ENCODE measurements around the gene SBF1.

DNA sequence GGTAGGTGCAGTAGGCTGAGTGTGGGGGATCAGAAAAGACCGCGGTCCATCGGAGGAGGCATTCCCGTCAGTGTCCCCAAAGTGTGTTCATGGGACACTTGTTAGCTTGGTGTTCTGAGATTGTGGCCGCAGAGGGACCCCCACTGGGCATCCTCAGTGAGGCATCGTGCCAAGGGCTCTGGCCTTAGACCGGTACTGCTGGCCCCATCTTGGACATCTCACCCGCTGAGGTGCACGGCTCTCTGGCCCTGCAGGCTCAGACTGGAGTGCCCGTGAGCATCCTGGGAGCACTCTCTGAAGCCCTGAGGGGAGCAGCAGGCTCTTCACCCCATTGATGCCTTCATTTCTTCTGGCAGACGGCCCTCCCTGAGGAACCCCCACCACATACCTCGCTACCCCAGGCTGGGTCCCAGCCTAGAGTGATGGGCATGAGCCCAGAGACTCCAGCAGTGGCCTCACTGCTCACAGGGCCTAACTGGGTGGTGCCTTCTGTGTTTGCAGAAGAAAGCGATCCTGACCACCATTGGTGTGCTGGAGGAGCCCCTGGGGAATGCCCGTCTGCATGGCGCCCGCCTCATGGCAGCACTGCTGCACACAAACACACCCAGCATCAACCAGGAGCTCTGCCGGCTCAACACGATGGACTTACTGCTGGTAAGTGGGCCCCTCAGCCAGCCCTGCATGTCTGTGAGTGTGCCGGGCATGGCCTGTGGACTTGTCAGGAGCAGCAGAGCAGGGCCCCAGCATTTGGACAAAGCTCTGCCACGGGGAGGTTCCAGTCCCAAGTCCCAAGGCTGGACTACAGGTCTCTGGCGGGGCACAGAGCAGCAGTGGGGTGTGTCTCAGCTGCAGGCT is 51.6 kb downstream of the SBF1 start:
- TF ChIP-seq MEF2A (IDR thresholded peaks at IDR 0.05; ENCODE audit: borderline replicate concordance, low read depth) (no peak), EZH2phosphoT487 (IDR thresholded peaks at IDR 0.05; ENCODE audit: borderline replicate concordance, low read depth) (no peak), RFX5 (IDR thresholded peaks at IDR 0.05; ENCODE audit: low read length) (no peak), GABPA (IDR thresholded peaks at IDR 0.05; ENCODE audit: low read depth) (no peak), MXI1 (IDR thresholded peaks at IDR 0.05; ENCODE audit: low read depth, low read length) (no peak), TAF1 (IDR thresholded peaks at IDR 0.05; ENCODE audit: borderline replicate concordance, low read depth, low read length) (no peak), POLR2AphosphoS5 (IDR thresholded peaks at IDR 0.05; ENCODE audit: low read depth, low read length) (no peak)
- TF ChIP-seq, protein P1, sequence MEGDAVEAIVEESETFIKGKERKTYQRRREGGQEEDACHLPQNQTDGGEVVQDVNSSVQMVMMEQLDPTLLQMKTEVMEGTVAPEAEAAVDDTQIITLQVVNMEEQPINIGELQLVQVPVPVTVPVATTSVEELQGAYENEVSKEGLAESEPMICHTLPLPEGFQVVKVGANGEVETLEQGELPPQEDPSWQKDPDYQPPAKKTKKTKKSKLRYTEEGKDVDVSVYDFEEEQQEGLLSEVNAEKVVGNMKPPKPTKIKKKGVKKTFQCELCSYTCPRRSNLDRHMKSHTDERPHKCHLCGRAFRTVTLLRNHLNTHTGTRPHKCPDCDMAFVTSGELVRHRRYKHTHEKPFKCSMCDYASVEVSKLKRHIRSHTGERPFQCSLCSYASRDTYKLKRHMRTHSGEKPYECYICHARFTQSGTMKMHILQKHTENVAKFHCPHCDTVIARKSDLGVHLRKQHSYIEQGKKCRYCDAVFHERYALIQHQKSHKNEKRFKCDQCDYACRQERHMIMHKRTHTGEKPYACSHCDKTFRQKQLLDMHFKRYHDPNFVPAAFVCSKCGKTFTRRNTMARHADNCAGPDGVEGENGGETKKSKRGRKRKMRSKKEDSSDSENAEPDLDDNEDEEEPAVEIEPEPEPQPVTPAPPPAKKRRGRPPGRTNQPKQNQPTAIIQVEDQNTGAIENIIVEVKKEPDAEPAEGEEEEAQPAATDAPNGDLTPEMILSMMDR (IDR thresholded peaks at IDR 0.05): no peak
- TF ChIP-seq, protein P2, sequence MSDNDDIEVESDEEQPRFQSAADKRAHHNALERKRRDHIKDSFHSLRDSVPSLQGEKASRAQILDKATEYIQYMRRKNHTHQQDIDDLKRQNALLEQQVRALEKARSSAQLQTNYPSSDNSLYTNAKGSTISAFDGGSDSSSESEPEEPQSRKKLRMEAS (IDR thresholded peaks at IDR 0.05; ENCODE audit: low read depth): no peak
- TF ChIP-seq, protein P3, sequence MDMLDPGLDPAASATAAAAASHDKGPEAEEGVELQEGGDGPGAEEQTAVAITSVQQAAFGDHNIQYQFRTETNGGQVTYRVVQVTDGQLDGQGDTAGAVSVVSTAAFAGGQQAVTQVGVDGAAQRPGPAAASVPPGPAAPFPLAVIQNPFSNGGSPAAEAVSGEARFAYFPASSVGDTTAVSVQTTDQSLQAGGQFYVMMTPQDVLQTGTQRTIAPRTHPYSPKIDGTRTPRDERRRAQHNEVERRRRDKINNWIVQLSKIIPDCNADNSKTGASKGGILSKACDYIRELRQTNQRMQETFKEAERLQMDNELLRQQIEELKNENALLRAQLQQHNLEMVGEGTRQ (IDR thresholded peaks at IDR 0.05; ENCODE audit: borderline replicate concordance, low read depth, low read length): no peak

All from SK-N-SH (cell line).